GM12878 (cell line): ENCODE results near the gene MAPKAP1. TPM values are rescaled to one million over a fixed set of nuclear protein-coding genes. Genes with fewer than 3 reads are reported as not detected.

ENCODE experiments used
- ATAC-seq: fragments of 200-7000 bp; cut with Tn5 transposase; 3 replicates; pipeline ENCODE4 v1.9.1; 2020; ENCODE audit warnings: mild to moderate bottlenecking, moderate library complexity
- BruUV-seq: library from RNA; stranded (reverse); fragments of 400-500 nt; replicated peaks from 2 replicates; lab custom pipeline; 2021; lab: Mats Ljungman, UMichigan
- CTCF ChIA-PET: fragments of 300-600 bp; sonication (Branson Sonifier 250); formaldehyde crosslinking; extraction: SDS; loops from one replicate; lab custom pipeline; 2021; ENCODE audit warnings: inconsistent platforms; lab: Yijun Ruan, JAX
- POLR2A ChIA-PET: fragments of 350-600 bp; formaldehyde crosslinking; extraction: SDS; loops from one replicate; lab custom pipeline; 2021; ENCODE audit warnings: inconsistent platforms; lab: Charles Lee
- RAD21 ChIA-PET: fragments of 300-600 bp; sonication (Branson Sonifier 250); formaldehyde crosslinking; loops from one replicate; lab custom pipeline; 2023; ENCODE audit warnings: antibody characterized with exemption; ENCODE audit not compliant: unreplicated experiment; lab: Charles Lee
- SMC1A ChIA-PET: fragments of 300-600 bp; sonication (Branson Sonifier 250); formaldehyde crosslinking; loops from one replicate; lab custom pipeline; 2023; ENCODE audit not compliant: unreplicated experiment, uncharacterized antibody; lab: Charles Lee
- DNase-seq: peaks from one replicate; pipeline ENCODE4 v3.0.0-alpha.2; 2011; ENCODE audit warnings: low read depth, low spot score
- FAIRE-seq: peaks from 3 replicates; lab custom pipeline; 2011; peaks lifted over from hg19 to GRCh38; lab: Jason Lieb, UNC
- H2AFZ ChIP-seq: 2 replicates; pipeline ENCODE4 v1.6.0; 2011; ENCODE audit warnings: low read depth, low read length, control low read depth; ENCODE audit not compliant: control insufficient read depth
- H3K27ac ChIP-seq: 2 replicates; pipeline ENCODE4 v1.5.1; 2011; ENCODE audit warnings: control low read depth; ENCODE audit not compliant: control insufficient read depth, insufficient read depth
- H3K27me3 ChIP-seq, 2 experiments: replicated peaks in 1 of 2; 2 replicates each; pipeline versions ENCODE4 v1.6.0 to v1.6.1; 2011; ENCODE audit warnings: low read length in 1 of 2; ENCODE audit not compliant: control insufficient read depth in 2 of 2, insufficient read depth in 2 of 2
- H3K36me3 ChIP-seq, 2 experiments: 2 replicates each; pipeline ENCODE4 v1.5.1; 2011; ENCODE audit warnings: low read length in 1 of 2; ENCODE audit not compliant: control insufficient read depth in 2 of 2, insufficient read depth in 2 of 2
- H3K4me1 ChIP-seq: 2 replicates; pipeline ENCODE4 v1.6.1; 2011; ENCODE audit warnings: mild to moderate bottlenecking, low read length, moderate library complexity, mixed read lengths; ENCODE audit not compliant: control insufficient read depth, insufficient read depth
- H3K4me2 ChIP-seq: 2 replicates; pipeline ENCODE4 v1.6.0; 2011; ENCODE audit warnings: control low read depth; ENCODE audit not compliant: control insufficient read depth, insufficient read depth
- H3K4me3 ChIP-seq: fragments of 200-600 bp; sonication (generic); 2 replicates; pipeline ENCODE4 v1.5.1; 2016
- H3K79me2 ChIP-seq: 2 replicates; pipeline ENCODE4 v1.6.0; 2011; ENCODE audit warnings: low read length; ENCODE audit not compliant: control insufficient read depth, insufficient read depth
- H3K9ac ChIP-seq: 2 replicates; pipeline ENCODE4 v1.8.0; 2011; ENCODE audit warnings: low read length, control low read depth, mixed read lengths; ENCODE audit not compliant: control insufficient read depth, insufficient read depth
- H3K9me3 ChIP-seq: replicated peaks from 3 replicates; pipeline ENCODE4 v1.5.1; 2011; ENCODE audit warnings: mild to moderate bottlenecking, low read length; ENCODE audit not compliant: control insufficient read depth, insufficient read depth
- H4K20me1 ChIP-seq: 2 replicates; pipeline ENCODE4 v1.6.0; 2011; ENCODE audit not compliant: control insufficient read depth, insufficient read depth
- CEBPB ChIP-seq, 2 experiments: fragments of 150-350 bp in 1 of 2; IDR thresholded peaks; 2 replicates each; pipeline ENCODE4 v1.6.1; 2012 to 2014; ENCODE audit warnings: low read depth in 2 of 2, low read length in 2 of 2, borderline replicate concordance in 1 of 2, inconsistent platforms in 1 of 2
- CHD1 ChIP-seq: IDR thresholded peaks from 2 replicates; pipeline ENCODE4 v1.6.1; 2012; ENCODE audit warnings: low read depth, low read length, improper control_type of control experiment
- E2F4 ChIP-seq: IDR thresholded peaks from 2 replicates; pipeline ENCODE4 v1.6.1; 2012; ENCODE audit warnings: low read depth, low read length, improper control_type of control experiment
- EP300 ChIP-seq, 2 experiments: fragments of 150-350 bp in 1 of 2; IDR thresholded peaks; 2 replicates each; pipeline ENCODE4 v1.6.1; 2011 to 2012; ENCODE audit warnings: low read depth in 2 of 2, low read length in 2 of 2, borderline replicate concordance in 1 of 2, improper control_type of control experiment in 1 of 2, inconsistent platforms in 1 of 2; ENCODE audit not compliant: control insufficient read depth in 1 of 2
- HCFC1 ChIP-seq: fragments of 150-350 bp; IDR thresholded peaks from 2 replicates; pipeline ENCODE4 v1.6.1; 2014; ENCODE audit warnings: low read length
- MTA2 ChIP-seq: fragments of 450-650 bp; IDR thresholded peaks from 2 replicates; pipeline ENCODE4 v1.6.1; 2016; ENCODE audit warnings: low read depth, mild to moderate bottlenecking, moderate library complexity
- NR2F1 ChIP-seq: fragments of 450-650 bp; conservative IDR thresholded peaks from 2 replicates; pipeline ENCODE4 v1.6.1; 2017; ENCODE audit warnings: mild to moderate bottlenecking
- RB1 ChIP-seq: fragments of 450-650 bp; formaldehyde crosslinking; IDR thresholded peaks from 2 replicates; pipeline ENCODE4 v1.6.1; 2017; ENCODE audit warnings: mild to moderate bottlenecking, borderline replicate concordance
- SMAD1 ChIP-seq: fragments of 450-650 bp; IDR thresholded peaks from 2 replicates; pipeline ENCODE4 v1.6.1; 2018; ENCODE audit warnings: mild to moderate bottlenecking, low read depth; ENCODE audit not compliant: partially characterized antibody
- SREBF1 ChIP-seq: IDR thresholded peaks from 2 replicates; pipeline ENCODE4 v1.6.1; 2012; ENCODE audit warnings: mild to moderate bottlenecking, low read length
- STAT1 ChIP-seq: fragments of 450-650 bp; conservative IDR thresholded peaks from 2 replicates; pipeline ENCODE4 v1.6.1; 2014; ENCODE audit warnings: antibody characterized with exemption, mild to moderate bottlenecking
- TARDBP ChIP-seq: IDR thresholded peaks from 2 replicates; pipeline ENCODE4 v1.6.1; 2016; ENCODE audit warnings: borderline replicate concordance
- USF1 ChIP-seq: IDR thresholded peaks from 2 replicates; pipeline ENCODE4 v1.6.1; 2011; ENCODE audit warnings: borderline replicate concordance, low read depth, mild to moderate bottlenecking, moderate library complexity, mixed read lengths, low read length; ENCODE audit not compliant: insufficient read depth; ENCODE audit errors: extremely low read length
- ZBTB40 ChIP-seq: fragments of 450-650 bp; IDR thresholded peaks from 2 replicates; pipeline ENCODE4 v1.6.1; 2016; ENCODE audit warnings: mild to moderate bottlenecking, moderate library complexity, borderline replicate concordance
- WGBS: methylation state at CpG from one replicate; pipeline ENCODE4 v1.1.6; 2016; ENCODE audit warnings: low lambda C conversion rate; ENCODE audit not compliant: insufficient replicate concordance, insufficient coverage; ENCODE audit errors: missing lambda C conversion rate; 5-methylcytosine and 5-hydroxymethylcytosine counted together
- in situ Hi-C: fragments of 300-500 bp; cut with MboI; formaldehyde crosslinking; loops from 9 replicates; pipeline ENCODE4 v1.14.3; 2018; ENCODE audit warnings: mixed read lengths
- intact Hi-C: fragments of 100-400 bp; cut with micrococcal nuclease; formaldehyde crosslinking; loops from one replicate; pipeline ENCODE4 v1.14.2; 2022; ENCODE audit not compliant: unreplicated experiment
- polyA plus RNA-seq, 11 experiments: library from polyadenylated mRNA; depleted of rRNA in 4 of 11; unstranded in 6 of 11; stranded (reverse) in 5 of 11; fragments of >200 nt; fragmentation: Nextera tagmentation in 4 of 11; fragmentation: Illumina TruSeq in 1 of 11; extraction: Ambion mirVana in 4 of 11; extraction: Trizol in 1 of 11; gene quantifications; 1 replicate in 1 of 11; 2 replicates in 10 of 11; pipeline versions ENCODE4 v1.2.1 to v1.2.3, GENCODE V29; 2011 to 2016; ENCODE audit warnings: inconsistent platforms in 2 of 11, missing spikeins in 2 of 11, low read depth in 1 of 11
- total RNA-seq, 4 experiments: library from RNA; depleted of rRNA in 3 of 4; stranded (reverse); fragments of >200 nt in 3 of 4; fragmentation: Illumina TruSeq in 1 of 4; extraction: Trizol in 1 of 4; gene quantifications; 2 replicates each; pipeline versions ENCODE4 v1.2.1 to v1.2.3, GENCODE V29; 2013 to 2021

Gene MAPKAP1
- total and polyA plus RNA-seq, 10 of the 15 experiments (the other 5 are each of a cell fraction or from before 2014, with no cell fraction given) = 5.1 to 188 (median 105) TPM

GRCh38 chr9:125396799-125397198 is 310.2 kb downstream of the MAPKAP1 start:
- Histone ChIP-seq H4K20me1 (no peaks in the 10 kb centered on the region), H3K4me1 (no peaks in the 10 kb centered on the region), H3K79me2 (no peaks in the 10 kb centered on the region), H3K27ac (no peak overlapping the region), H3K4me3 (no peak overlapping the region), H3K4me2 (no peak overlapping the region), H2AFZ (no peak overlapping the region), H3K9ac (no peak overlapping the region), H3K9me3 (no peaks in the 10 kb centered on the region), H3K27me3 (no peaks in the 10 kb centered on the region), H3K36me3 (no peaks in the 10 kb centered on the region)
- no peak for FAIRE-seq
- ChIA-PET CTCF (no interaction called here), POLR2A (no interaction called here), SMC1A (no interaction called here), RAD21 (no interaction called here)
- DNase-seq = no peak
- WGBS = 61% methylated on average over 6 of the region's 6 CpGs
- in situ Hi-C loops = no loop called here
- no TSS peak for BruUV-seq
- TF ChIP-seq RB1 (no peak), USF1 (no peak), EP300 (IDR thresholded peaks at IDR 0.05; ENCODE audit: borderline replicate concordance in 1 of 2, control insufficient read depth in 1 of 2, low read depth in 2 of 2, low read length in 2 of 2) (no peak), E2F4 (no peak), TARDBP (no peak), SMAD1 (no peak), ZBTB40 (no peak), HCFC1 (no peak), SREBF1 (no peak), MTA2 (no peak), NR2F1 (no peak), CEBPB (IDR thresholded peaks at IDR 0.05; ENCODE audit: borderline replicate concordance in 1 of 2, low read depth in 2 of 2, low read length in 2 of 2) (no peak), STAT1 (no peak), CHD1 (no peak)
- ATAC-seq = no peak
- intact Hi-C loops = no loop called here
